OCI-LY1 (cell line): ENCODE measurements around the gene MYCL.
A peak's percentile ranks its signal among the peaks of the same experiment; 100 is the strongest.

Source experiments
- H2AFZ ChIP-seq: fragments of 200-600 bp; sonication (generic), shearing (Covaris generic); 2 replicates; pipeline ENCODE4 v1.6.0; 2014; ENCODE audit warnings: antibody characterized with exemption, mild to moderate bottlenecking, low read length
- H3F3A ChIP-seq: fragments of 200-600 bp; sonication (generic), shearing (Covaris generic); 2 replicates; pipeline ENCODE4 v1.6.0; 2014; ENCODE audit warnings: mild to moderate bottlenecking, antibody characterized with exemption, low read length, moderate library complexity; ENCODE audit not compliant: insufficient read depth
- H3K27ac ChIP-seq: fragments of 200-600 bp; sonication (generic); 2 replicates; pipeline ENCODE4 v1.5.1; 2014; ENCODE audit warnings: low read length, mixed run types, mild to moderate bottlenecking, low read depth; ENCODE audit not compliant: poor library complexity, severe bottlenecking
- H3K27me3 ChIP-seq: fragments of 200-600 bp; sonication (generic); 2 replicates; pipeline ENCODE4 v1.6.0; 2014; ENCODE audit warnings: antibody characterized with exemption, mild to moderate bottlenecking, low read length, moderate library complexity; ENCODE audit not compliant: insufficient read depth
- H3K36me3 ChIP-seq: fragments of 200-600 bp; sonication (generic); 2 replicates; pipeline ENCODE4 v1.6.1; 2014; ENCODE audit warnings: mild to moderate bottlenecking, antibody characterized with exemption, low read length, moderate library complexity, mixed read lengths; ENCODE audit not compliant: insufficient read depth
- H3K4me1 ChIP-seq: fragments of 200-600 bp; sonication (generic); 2 replicates; pipeline ENCODE4 v1.5.1; 2014; ENCODE audit warnings: mild to moderate bottlenecking, low read length, moderate library complexity; ENCODE audit not compliant: insufficient read depth, severe bottlenecking
- H3K4me2 ChIP-seq: fragments of 200-600 bp; sonication (generic), shearing (Covaris generic); 2 replicates; pipeline ENCODE4 v1.6.1; 2014; ENCODE audit warnings: low read length
- H3K4me3 ChIP-seq: fragments of 200-600 bp; sonication (generic); 2 replicates; pipeline ENCODE4 v1.5.1; 2014; ENCODE audit warnings: low read length, low read depth, mild to moderate bottlenecking, mixed read lengths; ENCODE audit not compliant: poor library complexity, severe bottlenecking
- H3K79me2 ChIP-seq: fragments of 200-600 bp; shearing (Covaris generic); 2 replicates; pipeline ENCODE4 v1.6.1; 2016; ENCODE audit warnings: mixed run types, low read length, mixed read lengths; ENCODE audit not compliant: insufficient read depth
- H3K9ac ChIP-seq: fragments of 200-600 bp; sonication (generic), shearing (Covaris generic); 2 replicates; pipeline ENCODE4 v1.6.1; 2014; ENCODE audit warnings: mild to moderate bottlenecking, low read length, mixed read lengths
- H3K9me2 ChIP-seq: fragments of 200-600 bp; sonication (generic), shearing (Covaris generic); 2 replicates; pipeline ENCODE4 v1.6.1; 2014; ENCODE audit warnings: low read depth, mild to moderate bottlenecking, low read length, mixed read lengths
- H3K9me3 ChIP-seq: fragments of 200-600 bp; shearing (Covaris generic); 2 replicates; pipeline ENCODE4 v1.6.1; 2014; ENCODE audit warnings: low read length, mixed read lengths
- H4K20me1 ChIP-seq: fragments of 200-600 bp; sonication (generic), shearing (Covaris generic); 2 replicates; pipeline ENCODE4 v1.6.0; 2016; ENCODE audit warnings: mild to moderate bottlenecking, low read length; ENCODE audit not compliant: insufficient read depth
- CTCF ChIP-seq: fragments of 200-600 bp; sonication (generic), shearing (Covaris generic); IDR thresholded peaks from 2 replicates; pipeline ENCODE4 v1.5.1; 2017; ENCODE audit warnings: mild to moderate bottlenecking, antibody characterized with exemption, low read length, moderate library complexity, mixed read lengths
- EZH2 ChIP-seq: fragments of 200-600 bp; sonication (generic), shearing (Covaris generic); IDR thresholded peaks from 2 replicates; pipeline ENCODE4 v1.8.0; 2017; ENCODE audit warnings: borderline replicate concordance, mixed run types, mild to moderate bottlenecking, antibody characterized with exemption, low read length, moderate library complexity, mixed read lengths

The MYCL gene

GRCh38 chr1:39901714-39902459 lies at the start of gene MYCL:
MYCL (minus strand) TSS chr1:39901917; CDS start chr1:39901434, 483 bp downstream.
- Histone ChIP-seq H3K9me3 (no peaks in the 10 kb centered on the region), H3K79me2 (no peaks in the 10 kb centered on the region), H2AFZ (peak within 1 kb of the TSS; percentile 84; the same call in 1 of the 2 replicates), H3K4me1 (peaks cover 12% of the 10 kb centered on the region), H4K20me1 (no peaks in the 10 kb centered on the region), H3K4me3 (peak within 1 kb of the TSS; percentile 64), H3F3A (no peaks in the 10 kb centered on the region), H3K9ac (peak within 1 kb of the TSS; percentile 62), H3K36me3 (no peaks in the 10 kb centered on the region), H3K9me2 (no peaks in the 10 kb centered on the region), H3K27me3 (no peaks in the 10 kb centered on the region), H3K4me2 (peak within 1 kb of the TSS; percentile 65), H3K27ac (no peak within 1 kb of the TSS)
- TF ChIP-seq EZH2 = no peak
- TF ChIP-seq CTCF = peak; percentile 83

- Histone ChIP-seq H3F3A (no peaks in the 10 kb centered on the region), H3K9ac (no peak overlapping the region), H3K4me2 (no peak overlapping the region), H3K4me1 (peaks cover 14% of the 10 kb centered on the region), H3K9me2 (no peaks in the 10 kb centered on the region), H3K9me3 (no peaks in the 10 kb centered on the region), H2AFZ (no peak overlapping the region), H3K36me3 (no peaks in the 10 kb centered on the region; the same call in 1 of the 2 replicates), H3K27me3 (no peaks in the 10 kb centered on the region; the same call in 1 of the 2 replicates), H4K20me1 (no peaks in the 10 kb centered on the region), H3K27ac (no peak overlapping the region), H3K79me2 (no peaks in the 10 kb centered on the region), H3K4me3 (no peak overlapping the region)
- TF ChIP-seq CTCF (0 out of 2 replicates have a peak, but pooled peaks have one; percentile 5), EZH2 (no peak)
These were observed 48.2 kb upstream of the MYCL start for GRCh38 chr1:39949891-39950290.

- H3K27ac ChIP-seq = no peak overlapping the region
- TF ChIP-seq EZH2 (no peak), CTCF (no peak)
- no peaks in the 10 kb centered on the region for H3K79me2 ChIP-seq
- no peaks in the 10 kb centered on the region; the same call in 1 of the 2 replicates for H3K36me3 ChIP-seq
- no peak overlapping the region for H3K4me2 ChIP-seq
- no peak overlapping the region for H2AFZ ChIP-seq
- H3F3A ChIP-seq = no peaks in the 10 kb centered on the region
- H3K9me3 ChIP-seq = no peaks in the 10 kb centered on the region
- H3K9me2 ChIP-seq = no peaks in the 10 kb centered on the region
- H3K4me1 ChIP-seq = peaks cover 8% of the 10 kb centered on the region
- H3K4me3 ChIP-seq = no peak overlapping the region
- no peak overlapping the region for H3K9ac ChIP-seq
- no peaks in the 10 kb centered on the region; the same call in 1 of the 2 replicates for H3K27me3 ChIP-seq
- H4K20me1 ChIP-seq = no peaks in the 10 kb centered on the region
These were observed 45.5 kb upstream of the MYCL start for GRCh38 chr1:39947260-39947659.
